Measurements from ENCODE around the gene SPOCK1.

SPOCK1 gene

GRCh38 chr5:137185193-137185592, 313.9 kb downstream of the SPOCK1 start:
- no peak for DNase-seq

- DNase-seq: no peak
Observed at GRCh38 chr5:137184734-137185133, 314.4 kb downstream of the SPOCK1 start.

GRCh38 chr5:137182576-137182975, 316.6 kb downstream of the SPOCK1 start:
- DNase-seq: no peak

- DNase-seq: no peak
Observed at GRCh38 chr5:137181667-137182066, 317.5 kb downstream of the SPOCK1 start.

GRCh38 chr5:137179203-137179602, 319.9 kb downstream of the SPOCK1 start:
- no peak for DNase-seq

- no peak for DNase-seq
Observed at GRCh38 chr5:137176609-137177008, 322.5 kb downstream of the SPOCK1 start.

DNA sequence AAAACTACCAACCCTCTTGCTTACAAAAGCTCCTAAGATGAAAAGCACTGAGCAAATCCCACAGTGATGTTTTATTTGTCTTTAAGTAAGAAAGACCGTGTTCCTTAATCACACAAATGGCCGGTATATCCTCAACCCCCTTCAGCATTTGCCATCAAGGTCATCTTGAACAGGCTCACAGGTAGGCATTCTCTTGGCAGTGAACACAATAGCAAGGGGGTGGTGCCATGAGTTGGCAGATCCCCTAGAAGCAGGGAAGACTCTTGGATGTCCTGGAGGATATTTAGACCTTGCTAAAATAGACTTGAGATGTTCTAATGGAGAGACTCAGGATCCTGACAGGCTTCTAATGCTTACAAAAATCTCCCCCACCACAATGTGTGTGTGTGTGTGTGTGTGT, 323.0 kb downstream of the SPOCK1 start:
- DNase-seq: no peak

GRCh38 chr5:137174196-137174595, 324.9 kb downstream of the SPOCK1 start:
- DNase-seq: no peak

DNA sequence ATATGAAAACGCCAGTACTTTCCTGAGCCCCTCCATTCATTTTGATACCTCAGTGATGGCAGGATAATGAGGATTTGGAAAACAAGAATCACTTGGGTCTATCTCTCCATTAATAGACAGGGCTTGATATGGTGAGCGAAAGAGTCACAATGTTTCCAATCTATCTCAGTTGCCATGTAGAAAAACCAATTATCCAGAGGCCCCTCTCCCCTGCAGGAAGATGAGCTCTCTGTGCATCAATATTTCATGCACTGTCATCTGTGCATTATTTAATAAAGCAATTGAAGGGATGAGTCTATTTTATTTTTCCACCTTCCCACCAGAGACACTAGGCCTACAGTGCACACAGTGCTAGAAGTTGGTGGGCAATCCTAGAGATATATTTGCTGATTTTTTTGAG, 326.9 kb downstream of the SPOCK1 start:
- no peak for DNase-seq

DNA sequence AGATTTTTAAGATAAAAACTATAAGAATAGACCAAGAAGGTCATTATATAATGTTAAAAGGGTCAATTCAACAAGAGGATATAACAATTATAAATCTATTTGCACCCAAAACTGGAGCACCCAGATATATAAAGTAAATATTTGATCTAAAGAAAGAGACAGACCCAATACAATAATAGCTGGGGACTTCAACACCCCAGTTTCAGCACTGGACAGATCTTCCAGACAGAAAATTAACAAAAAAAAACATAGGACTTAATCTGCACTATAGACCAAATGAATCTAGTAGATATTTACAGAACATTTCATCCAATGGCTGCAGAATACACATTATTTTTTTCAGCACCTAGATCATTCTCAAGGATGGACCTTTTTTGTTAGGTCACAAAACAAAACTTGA, 331.9 kb downstream of the SPOCK1 start:
- DNase-seq: no peak

- DNase-seq: no peak
Observed at GRCh38 chr5:137164961-137165360, 334.2 kb downstream of the SPOCK1 start.

DNA sequence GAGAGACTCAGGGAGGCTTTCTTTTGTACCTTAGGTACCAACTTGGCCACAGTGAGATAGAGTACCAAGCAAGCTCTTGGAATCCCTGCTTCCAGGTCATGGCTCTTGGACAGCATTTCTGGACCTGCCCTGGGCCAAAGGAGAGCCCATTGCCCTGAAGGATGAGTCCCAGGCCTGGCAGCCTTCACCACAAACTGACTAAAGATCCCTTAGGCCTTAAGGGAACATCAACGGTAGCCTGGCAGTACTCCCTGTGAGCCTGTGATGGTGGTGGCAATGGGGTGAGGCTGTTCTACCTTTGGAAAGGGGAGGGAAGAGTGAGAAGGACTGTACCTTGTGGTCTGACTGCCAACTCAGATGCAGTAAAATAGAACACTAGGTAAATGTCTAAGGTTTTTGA, 334.6 kb downstream of the SPOCK1 start:
- no peak for DNase-seq

GRCh38 chr5:137158691-137159090, 340.4 kb downstream of the SPOCK1 start:
- DNase-seq: no peak

GRCh38 chr5:137156180-137156579, 342.9 kb downstream of the SPOCK1 start:
- no peak for DNase-seq

DNA sequence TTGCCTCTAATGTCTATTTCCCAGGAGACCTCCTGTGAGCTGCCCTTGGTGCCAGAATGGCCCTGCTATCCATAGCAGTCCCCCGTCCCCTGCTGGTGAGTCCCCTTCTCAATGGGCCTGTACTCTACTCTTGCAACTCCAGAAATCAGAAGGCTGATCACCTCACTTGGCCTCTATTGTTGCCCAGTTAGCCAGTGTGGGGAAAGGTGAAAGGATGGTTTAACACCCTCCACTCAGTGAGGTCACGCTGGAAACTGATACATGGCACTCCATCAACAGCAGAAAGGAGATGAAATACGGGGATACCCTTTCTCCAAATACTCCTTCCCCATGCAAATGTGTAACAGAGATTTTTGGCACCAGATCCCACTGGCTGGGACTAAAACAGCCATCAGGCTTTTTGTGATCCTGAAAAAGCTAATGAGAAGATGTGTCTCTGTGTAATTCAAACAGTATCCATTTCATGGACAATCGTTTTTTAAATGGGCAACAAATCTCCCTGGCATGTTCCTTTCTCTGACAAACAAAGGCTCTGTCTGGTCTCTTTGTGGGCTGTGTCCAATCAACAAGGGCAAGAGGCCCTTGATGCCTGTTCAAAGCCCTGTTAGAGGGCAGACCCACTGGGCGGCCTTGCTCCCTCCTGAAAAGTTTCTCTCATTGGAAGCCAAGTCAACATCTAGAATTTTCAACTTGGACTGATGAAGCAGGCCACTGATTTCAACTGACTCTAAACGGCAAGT, 343.7 kb downstream of the SPOCK1 start:
- DNase-seq: no peak

DNA sequence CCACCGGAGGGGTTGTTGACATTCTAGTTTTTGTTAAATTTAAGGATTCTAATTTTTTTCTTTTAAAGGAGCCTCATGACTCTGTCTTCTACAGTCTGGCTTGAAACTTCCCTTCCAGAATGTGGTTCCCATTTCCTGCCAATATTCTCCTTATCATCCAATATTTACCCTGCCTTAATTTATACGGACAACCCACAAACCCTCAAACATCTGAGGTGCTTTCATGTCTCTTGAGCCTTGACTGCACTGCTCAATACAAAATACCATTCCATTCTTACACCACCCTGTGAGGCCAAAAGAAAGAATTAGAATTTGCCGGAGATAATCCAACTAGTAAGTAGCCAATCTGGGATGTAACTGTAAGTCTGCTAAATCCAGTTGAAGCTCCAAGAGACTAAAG, 346.5 kb downstream of the SPOCK1 start:
- DNase-seq: no peak

- no peak for DNase-seq
Observed at GRCh38 chr5:137148655-137149054, 350.5 kb downstream of the SPOCK1 start.

DNA sequence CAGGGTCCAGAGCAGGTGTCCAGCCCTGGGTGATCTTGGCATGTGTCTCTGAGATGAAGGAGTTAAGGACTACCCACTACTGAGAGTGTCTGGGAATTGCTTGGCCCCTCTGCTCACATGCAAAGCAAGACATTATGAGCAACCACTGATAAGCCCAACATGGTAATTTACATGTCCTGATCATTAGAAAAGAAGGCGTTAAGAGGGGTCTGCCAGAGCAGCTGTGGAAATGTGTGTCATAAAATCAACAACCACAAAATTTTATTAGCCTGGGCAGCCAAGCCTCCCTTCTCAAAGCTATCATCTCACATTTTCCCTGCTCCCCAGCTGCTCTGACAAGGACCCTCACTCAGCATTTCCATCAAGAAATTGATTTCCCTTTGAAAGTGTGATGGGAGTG, 351.0 kb downstream of the SPOCK1 start:
- no peak for DNase-seq

GRCh38 chr5:137147346-137147745, 351.8 kb downstream of the SPOCK1 start:
- no peak for DNase-seq

- DNase-seq: no peak
Observed at GRCh38 chr5:137146402-137146890, 352.7 kb downstream of the SPOCK1 start.

- DNase-seq: no peak
Observed at GRCh38 chr5:137145721-137146120, 353.4 kb downstream of the SPOCK1 start.

DNA sequence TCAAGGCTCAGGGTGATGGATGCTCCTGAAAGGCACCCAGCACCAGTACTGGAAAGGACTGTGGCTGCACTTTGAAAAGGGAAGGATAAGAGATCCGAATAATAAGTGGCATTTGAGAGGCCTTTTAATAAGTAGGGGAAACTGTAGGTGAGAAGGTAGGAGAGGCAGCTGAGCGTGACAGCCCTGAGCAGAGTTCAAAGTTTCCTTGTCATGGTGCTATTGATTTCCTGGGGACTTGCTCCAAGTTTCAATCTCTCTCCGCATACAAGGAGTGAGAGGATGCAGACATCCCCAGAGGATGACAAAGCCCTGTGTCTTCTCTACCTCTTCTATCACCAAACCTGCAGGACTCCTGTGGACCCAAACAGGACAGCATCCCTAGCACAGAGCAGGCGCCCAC, 354.5 kb downstream of the SPOCK1 start:
- DNase-seq: no peak

DNA sequence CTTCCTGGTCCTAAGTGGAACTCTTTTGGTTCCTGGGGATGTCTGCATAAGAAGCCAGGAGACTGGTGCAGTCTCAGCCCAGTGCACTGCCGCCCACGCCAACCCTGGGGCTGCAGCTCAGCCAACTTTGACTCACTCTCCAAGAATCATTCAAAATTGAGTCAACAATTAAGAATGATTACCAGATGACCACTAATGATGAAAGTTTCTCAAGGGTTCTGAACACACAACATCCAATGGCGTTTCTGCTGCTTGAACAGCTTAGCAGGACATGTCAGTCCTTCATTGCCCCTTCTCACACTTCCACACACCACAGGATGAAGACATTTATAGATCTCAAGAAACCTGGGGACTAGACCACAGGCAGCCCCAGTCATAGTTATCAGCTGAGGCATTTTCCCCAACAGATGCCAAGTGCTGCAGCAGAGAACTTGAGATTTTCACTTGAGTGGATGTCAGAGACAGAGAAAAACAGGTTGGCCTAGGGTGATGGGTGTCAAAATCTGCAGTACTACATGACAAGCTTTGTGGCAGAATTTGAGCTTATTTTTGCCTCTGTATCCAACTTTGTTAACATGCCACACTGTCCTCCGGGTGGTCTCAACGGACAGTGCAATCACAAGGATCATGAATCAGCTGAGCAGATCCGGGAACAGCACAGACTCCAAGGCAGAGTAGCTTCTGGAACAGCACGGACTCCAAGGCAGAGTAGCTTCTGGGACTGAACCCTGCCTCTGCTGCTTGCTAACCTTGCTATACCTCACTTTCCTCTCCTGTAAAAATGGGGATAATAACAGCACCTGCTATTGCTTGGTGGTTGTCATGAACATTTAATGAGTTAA, 356.1 kb downstream of the SPOCK1 start:
- no peak for DNase-seq

GRCh38 chr5:137142346-137142745, 356.8 kb downstream of the SPOCK1 start:
- no peak for DNase-seq
